ES-I3 (cell line): ENCODE results near the gene CEMP1.

Experiments
- H3K36me3 ChIP-seq: 2 replicates; pipeline ENCODE4 v1.6.1; 2013; ENCODE audit warnings: mild to moderate bottlenecking, low read length, control low read depth, moderate library complexity; ENCODE audit not compliant: insufficient read depth
- H3K4me1 ChIP-seq: 2 replicates; pipeline ENCODE4 v1.6.1; 2013; ENCODE audit warnings: mild to moderate bottlenecking, control low read depth, low read length; ENCODE audit not compliant: insufficient read depth
- H3K9ac ChIP-seq: 2 replicates; pipeline ENCODE4 v1.6.1; 2013; ENCODE audit warnings: low read depth, mild to moderate bottlenecking, low read length, moderate library complexity
- H3K9me3 ChIP-seq: 2 replicates; pipeline ENCODE4 v1.6.1; 2013; ENCODE audit warnings: mild to moderate bottlenecking, low read length, moderate library complexity; ENCODE audit not compliant: control insufficient read depth, insufficient read depth

Gene CEMP1

DNA sequence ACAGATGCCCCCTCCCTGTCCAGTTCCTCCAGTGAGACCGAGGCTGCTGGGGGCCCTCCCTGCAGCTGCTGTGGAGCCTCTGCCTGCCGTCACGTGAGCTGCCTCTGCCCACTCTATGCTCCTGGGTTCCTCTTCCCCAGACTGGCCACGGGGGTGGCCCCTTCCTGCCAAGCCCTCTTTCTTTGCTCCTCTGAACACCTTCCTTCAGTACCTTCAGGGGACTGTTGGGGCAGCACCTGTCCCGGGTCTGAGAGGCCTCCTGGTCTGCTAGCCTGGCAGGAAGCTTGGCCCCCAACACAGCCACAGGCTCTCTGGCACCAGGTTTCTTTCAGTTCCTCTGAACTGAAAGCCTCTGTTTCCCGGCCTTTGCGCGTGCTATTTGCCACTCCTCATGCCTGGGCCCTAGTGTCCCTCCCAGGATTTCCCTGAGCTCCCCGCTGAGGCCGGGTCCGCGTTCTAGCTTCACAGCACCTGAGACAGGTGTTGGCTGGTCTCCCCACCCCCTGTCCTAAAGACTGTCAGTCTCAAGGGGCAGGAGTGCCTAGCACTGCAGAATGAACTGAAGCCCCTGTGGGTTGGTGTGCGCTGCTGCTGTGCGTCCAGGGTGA lies 24.1 kb downstream of the CEMP1 start:
- H3K9ac ChIP-seq, result no peak overlapping the region
- no peaks in the 10 kb centered on the region for H3K36me3 ChIP-seq
- peaks cover 14% of the 10 kb centered on the region for H3K4me1 ChIP-seq
- H3K9me3 ChIP-seq, result no peaks in the 10 kb centered on the region

- H3K9ac ChIP-seq, result no peak overlapping the region
- H3K36me3 ChIP-seq, result no peaks in the 10 kb centered on the region
- H3K9me3 ChIP-seq, result no peaks in the 10 kb centered on the region
- peaks cover 9% of the 10 kb centered on the region; the same call in 1 of the 2 replicates for H3K4me1 ChIP-seq
Measured at GRCh38 chr16:2505695-2506094, 25.5 kb downstream of the CEMP1 start.

DNA sequence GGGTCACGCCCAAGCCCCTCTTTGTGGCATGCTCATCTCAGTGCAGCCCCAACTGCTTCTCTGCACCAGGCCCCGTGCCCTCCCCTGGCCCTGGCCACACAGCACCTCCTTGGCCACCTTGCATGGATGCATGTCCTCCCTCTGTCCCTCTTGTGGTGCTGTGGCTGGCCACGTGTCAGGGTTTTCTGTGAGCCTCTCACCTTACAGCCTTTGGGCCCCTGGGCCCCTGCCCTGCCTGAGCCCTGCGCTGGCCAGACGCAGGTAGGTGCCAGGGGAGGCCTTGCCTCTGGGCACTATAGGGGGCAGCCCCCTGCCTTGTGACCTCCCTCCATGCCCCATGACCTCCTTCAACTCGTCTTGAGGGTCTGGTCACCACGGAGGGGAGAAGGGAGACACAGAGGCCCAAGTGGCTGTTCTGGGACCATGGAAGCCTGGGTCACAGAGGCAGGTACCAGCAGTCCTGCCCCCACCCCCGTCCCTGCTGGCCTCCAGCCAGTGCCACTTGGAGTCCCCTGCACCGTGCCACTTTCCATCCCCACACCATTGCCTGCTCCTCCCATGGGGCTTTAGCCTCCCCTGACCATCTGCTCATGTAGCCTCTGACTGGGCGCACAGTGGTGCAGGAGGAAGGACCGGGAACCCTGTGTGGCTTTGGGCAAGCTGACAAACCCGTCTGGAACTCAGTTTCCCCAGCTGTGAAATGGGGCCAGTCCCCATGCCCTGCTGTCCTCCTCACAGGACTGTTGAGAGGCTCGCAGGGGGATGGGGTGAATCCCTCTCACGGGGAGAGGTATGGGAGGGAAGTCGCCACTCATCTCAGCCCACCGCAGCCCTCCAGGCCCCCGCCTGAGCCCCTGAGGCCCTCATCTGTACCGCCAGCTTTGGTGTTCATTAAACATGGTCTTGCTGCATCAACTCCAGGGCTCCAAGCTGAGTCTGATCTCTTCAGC lies 29.0 kb downstream of the CEMP1 start:
- Histone ChIP-seq H3K9ac (peak overlapping the region; percentile 46), H3K36me3 (no peaks in the 10 kb centered on the region)

GRCh38 chr16:2500918-2501750 lies 30.1 kb downstream of the CEMP1 start:
- H3K9me3 ChIP-seq, result no peaks in the 10 kb centered on the region
- peaks cover 9% of the 10 kb centered on the region; the same call in 1 of the 2 replicates for H3K4me1 ChIP-seq
- H3K36me3 ChIP-seq, result no peaks in the 10 kb centered on the region
- peak overlapping the region; percentile 46 for H3K9ac ChIP-seq

More for the DNA sequence above, 29.0 kb downstream of the CEMP1 start:
- Histone ChIP-seq H3K9me3 (no peaks in the 10 kb centered on the region), H3K4me1 (peaks cover 9% of the 10 kb centered on the region; the same call in 1 of the 2 replicates)

DNA sequence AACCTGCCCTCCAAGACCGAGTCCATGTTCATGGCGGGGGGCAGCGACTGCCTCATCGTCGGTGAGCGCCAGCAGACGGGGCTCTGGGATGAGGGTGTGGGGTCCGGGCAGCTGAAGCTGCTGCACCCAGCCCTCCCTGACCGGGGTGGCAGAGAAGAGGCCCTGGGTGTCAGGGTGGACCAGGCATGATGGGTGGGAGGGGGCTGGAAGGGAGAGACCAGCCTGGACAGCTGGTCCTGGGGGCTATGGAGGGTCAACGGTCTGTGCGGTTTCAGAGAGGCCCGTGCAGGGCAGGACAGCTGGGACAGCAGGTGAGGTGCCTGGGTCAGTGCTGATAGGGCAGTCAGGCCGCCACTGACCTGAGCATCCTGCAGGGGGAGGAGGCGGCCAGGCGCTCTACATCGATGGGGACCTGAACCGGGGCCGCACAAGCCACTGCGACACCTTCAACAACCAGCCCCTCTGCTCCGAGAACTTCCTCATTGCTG lies 30.7 kb downstream of the CEMP1 start:
- Histone ChIP-seq H3K4me1 (peaks cover 9% of the 10 kb centered on the region; the same call in 1 of the 2 replicates), H3K9ac (no peak overlapping the region), H3K9me3 (no peaks in the 10 kb centered on the region), H3K36me3 (no peaks in the 10 kb centered on the region)

GRCh38 chr16:2499890-2500429 lies 31.2 kb downstream of the CEMP1 start:
- Histone ChIP-seq H3K9ac (no peak overlapping the region), H3K4me1 (peaks cover 9% of the 10 kb centered on the region; the same call in 1 of the 2 replicates), H3K9me3 (no peaks in the 10 kb centered on the region), H3K36me3 (no peaks in the 10 kb centered on the region)

GRCh38 chr16:2499454-2499853 lies 31.8 kb downstream of the CEMP1 start:
- Histone ChIP-seq H3K9me3 (no peaks in the 10 kb centered on the region), H3K4me1 (peaks cover 9% of the 10 kb centered on the region; the same call in 1 of the 2 replicates), H3K36me3 (no peaks in the 10 kb centered on the region), H3K9ac (no peak overlapping the region)

GRCh38 chr16:2498531-2499253 lies 32.5 kb downstream of the CEMP1 start:
- Histone ChIP-seq H3K9me3 (no peaks in the 10 kb centered on the region), H3K4me1 (peaks cover 9% of the 10 kb centered on the region; the same call in 1 of the 2 replicates), H3K36me3 (no peaks in the 10 kb centered on the region), H3K9ac (no peak overlapping the region)

GRCh38 chr16:2497695-2498484 lies 33.3 kb downstream of the CEMP1 start:
- Histone ChIP-seq H3K9ac (no peak overlapping the region), H3K36me3 (no peaks in the 10 kb centered on the region), H3K9me3 (no peaks in the 10 kb centered on the region), H3K4me1 (peaks cover 9% of the 10 kb centered on the region; the same call in 1 of the 2 replicates)

DNA sequence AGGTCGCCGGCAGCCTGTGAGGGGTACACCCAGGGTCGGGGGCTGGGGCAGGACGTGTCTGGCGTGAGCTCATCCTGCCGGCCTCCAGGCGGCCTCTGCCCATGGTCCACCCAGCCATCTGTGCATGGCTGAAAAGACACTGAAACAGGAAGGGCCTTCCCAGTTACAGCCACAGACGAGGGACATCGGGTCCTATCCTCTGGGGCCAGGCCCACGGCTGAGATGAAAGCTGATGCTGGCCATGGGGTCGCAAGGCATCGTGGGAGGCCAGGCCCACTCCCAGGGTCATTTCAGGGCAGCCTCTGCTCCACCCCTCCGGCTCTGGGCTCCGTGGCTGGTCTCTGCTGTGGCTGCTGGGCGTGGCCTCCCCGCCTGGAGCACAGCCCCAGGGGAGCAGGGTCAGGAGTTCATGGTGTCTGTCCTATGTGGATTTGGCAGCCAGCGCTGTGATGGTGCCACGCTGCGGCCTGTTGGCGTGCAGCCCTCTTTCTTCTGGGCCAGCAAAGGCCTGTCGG lies 34.0 kb downstream of the CEMP1 start:
- H3K9me3 ChIP-seq, result no peaks in the 10 kb centered on the region
- no peaks in the 10 kb centered on the region for H3K36me3 ChIP-seq
- H3K9ac ChIP-seq, result no peak overlapping the region

DNA sequence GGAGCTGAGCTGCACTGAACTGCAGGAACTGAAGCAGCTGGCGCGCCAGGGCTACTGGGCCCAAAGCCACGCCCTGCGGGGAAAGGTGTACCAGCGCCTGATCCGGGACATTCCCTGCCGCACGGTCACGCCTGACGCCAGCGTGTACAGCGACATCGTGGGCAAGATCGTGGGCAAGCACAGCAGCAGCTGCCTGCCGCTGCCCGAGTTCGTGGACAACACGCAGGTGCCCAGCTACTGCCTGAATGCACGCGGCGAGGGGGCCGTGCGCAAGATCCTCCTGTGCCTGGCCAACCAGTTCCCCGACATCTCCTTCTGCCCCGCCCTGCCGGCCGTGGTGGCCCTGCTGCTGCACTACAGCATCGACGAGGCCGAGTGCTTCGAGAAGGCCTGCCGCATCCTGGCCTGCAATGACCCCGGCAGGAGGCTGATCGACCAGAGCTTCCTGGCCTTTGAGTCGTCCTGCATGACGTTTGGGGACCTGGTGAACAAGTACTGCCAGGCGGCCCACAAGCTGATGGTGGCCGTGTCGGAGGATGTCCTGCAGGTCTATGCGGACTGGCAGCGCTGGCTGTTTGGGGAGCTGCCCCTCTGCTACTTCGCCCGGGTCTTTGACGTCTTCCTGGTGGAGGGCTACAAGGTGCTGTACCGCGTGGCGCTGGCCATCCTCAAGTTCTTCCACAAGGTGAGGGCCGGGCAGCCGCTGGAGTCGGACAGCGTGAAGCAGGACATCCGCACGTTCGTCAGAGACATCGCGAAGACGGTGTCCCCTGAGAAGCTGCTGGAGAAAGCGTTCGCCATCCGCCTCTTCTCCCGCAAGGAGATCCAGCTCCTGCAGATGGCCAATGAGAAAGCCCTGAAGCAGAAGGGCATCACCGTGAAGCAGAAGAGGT lies 34.7 kb downstream of the CEMP1 start:
- no peaks in the 10 kb centered on the region for H3K9me3 ChIP-seq
- H3K4me1 ChIP-seq, result no peaks in the 10 kb centered on the region
- H3K36me3 ChIP-seq, result no peaks in the 10 kb centered on the region
- H3K9ac ChIP-seq, result no peak overlapping the region

More for the DNA sequence above, 34.0 kb downstream of the CEMP1 start:
- peaks cover 6% of the 10 kb centered on the region; the same call in 1 of the 2 replicates for H3K4me1 ChIP-seq

GRCh38 chr16:2495041-2495440 lies 36.2 kb downstream of the CEMP1 start:
- H3K9me3 ChIP-seq, result no peaks in the 10 kb centered on the region
- no peaks in the 10 kb centered on the region for H3K36me3 ChIP-seq
- no peaks in the 10 kb centered on the region for H3K4me1 ChIP-seq
- H3K9ac ChIP-seq, result no peak overlapping the region
